ACC112 (cell line): ENCODE results near the gene FAM8A1.
"Not testable (repeated sequence)": the region's sequence is repeated elsewhere in the genome, so short reads cannot be mapped to it uniquely, and the experiment has no call there.

Source experiments
- H2AFZ ChIP-seq: fragments of 200-600 bp; sonication (generic); one replicate; pipeline ENCODE4 v1.6.0; 2017; ENCODE audit warnings: antibody characterized with exemption, low read length; ENCODE audit not compliant: unreplicated experiment
- H3K27ac ChIP-seq: fragments of 200-600 bp; sonication (generic); 2 replicates; pipeline ENCODE4 v1.5.1; 2014; ENCODE audit warnings: low read depth, mild to moderate bottlenecking, antibody characterized with exemption, low read length, moderate library complexity
- H3K27me3 ChIP-seq: fragments of 200-600 bp; sonication (generic); 2 replicates; pipeline ENCODE4 v1.6.1; 2014; ENCODE audit warnings: mild to moderate bottlenecking, antibody characterized with exemption, low read length, moderate library complexity, mixed read lengths; ENCODE audit not compliant: insufficient read depth
- H3K36me3 ChIP-seq: fragments of 200-600 bp; sonication (generic); 2 replicates; pipeline ENCODE4 v1.6.1; 2016; ENCODE audit warnings: mild to moderate bottlenecking, antibody characterized with exemption, low read length, moderate library complexity, mixed read lengths; ENCODE audit not compliant: insufficient read depth
- H3K4me1 ChIP-seq: fragments of 200-600 bp; sonication (generic); one replicate; pipeline ENCODE4 v1.6.1; 2016; ENCODE audit warnings: low read length, mixed read lengths; ENCODE audit not compliant: insufficient read depth, unreplicated experiment, control insufficient read depth
- H3K4me3 ChIP-seq: fragments of 200-600 bp; sonication (generic); 2 replicates; pipeline ENCODE4 v1.5.1; 2014; ENCODE audit warnings: mild to moderate bottlenecking, low read depth, low read length
- H3K79me2 ChIP-seq: fragments of 200-600 bp; sonication (generic); one replicate; pipeline ENCODE4 v1.6.0; 2016; ENCODE audit warnings: low read length; ENCODE audit not compliant: control insufficient read depth, unreplicated experiment, insufficient read depth

Gene FAM8A1

GRCh38 chr6:17583811-17584210 lies 16.3 kb upstream of the FAM8A1 start:
- Histone ChIP-seq H3K36me3 (no peaks in the 10 kb centered on the region), H2AFZ (peak overlapping the region; percentile 49), H3K27ac (peak overlapping the region; percentile 43), H3K4me3 (peak overlapping the region; percentile 51), H3K27me3 (no peaks in the 10 kb centered on the region), H3K79me2 (no peaks in the 10 kb centered on the region), H3K4me1 (peaks cover 3% of the 10 kb centered on the region)

- H3K36me3 ChIP-seq: no peaks in the 10 kb centered on the region
- H3K79me2 ChIP-seq: no peaks in the 10 kb centered on the region
- H3K4me1 ChIP-seq: peaks cover 3% of the 10 kb centered on the region
- peak overlapping the region; percentile 43 for H3K27ac ChIP-seq
- H3K4me3 ChIP-seq: peak overlapping the region; percentile 51
- peak overlapping the region; percentile 69 for H2AFZ ChIP-seq
- H3K27me3 ChIP-seq: no peaks in the 10 kb centered on the region
These were observed 15.8 kb upstream of the FAM8A1 start for GRCh38 chr6:17584241-17584803.

- Histone ChIP-seq H3K27ac (no peak overlapping the region), H3K4me3 (no peak overlapping the region), H2AFZ (no peak overlapping the region), H3K4me1 (peaks cover 3% of the 10 kb centered on the region), H3K79me2 (no peaks in the 10 kb centered on the region), H3K27me3 (no peaks in the 10 kb centered on the region), H3K36me3 (no peaks in the 10 kb centered on the region)
These were observed 14.2 kb upstream of the FAM8A1 start for GRCh38 chr6:17585766-17586490.

- not testable (repeated sequence) for H3K27me3 ChIP-seq, H3K4me3 ChIP-seq, H3K27ac ChIP-seq, H3K36me3 ChIP-seq, H2AFZ ChIP-seq, H3K79me2 ChIP-seq, H3K4me1 ChIP-seq
These were observed 13.5 kb upstream of the FAM8A1 start for GRCh38 chr6:17586623-17587022.

- H3K27ac ChIP-seq: no peak overlapping the region
- no peaks in the 10 kb centered on the region for H3K79me2 ChIP-seq
- no peaks in the 10 kb centered on the region for H3K36me3 ChIP-seq
- no peak overlapping the region for H3K4me3 ChIP-seq
- H3K27me3 ChIP-seq: no peaks in the 10 kb centered on the region
- no peak overlapping the region for H2AFZ ChIP-seq
- H3K4me1 ChIP-seq: peaks cover 3% of the 10 kb centered on the region
These were observed 12.1 kb upstream of the FAM8A1 start for GRCh38 chr6:17588011-17588410.

GRCh38 chr6:17589406-17590096 lies 10.6 kb upstream of the FAM8A1 start:
- H3K36me3 ChIP-seq: no peaks in the 10 kb centered on the region
- H3K27me3 ChIP-seq: no peaks in the 10 kb centered on the region
- no peaks in the 10 kb centered on the region for H3K4me1 ChIP-seq
- no peak overlapping the region for H3K4me3 ChIP-seq
- H2AFZ ChIP-seq: no peak overlapping the region
- no peak overlapping the region for H3K27ac ChIP-seq
- no peaks in the 10 kb centered on the region for H3K79me2 ChIP-seq

GRCh38 chr6:17591287-17591686 lies 8.8 kb upstream of the FAM8A1 start:
- H3K4me1 ChIP-seq: no peaks in the 10 kb centered on the region
- H2AFZ ChIP-seq: no peak overlapping the region
- H3K27me3 ChIP-seq: no peaks in the 10 kb centered on the region
- no peaks in the 10 kb centered on the region for H3K36me3 ChIP-seq
- no peaks in the 10 kb centered on the region for H3K79me2 ChIP-seq
- no peak overlapping the region for H3K27ac ChIP-seq
- H3K4me3 ChIP-seq: no peak overlapping the region

- Histone ChIP-seq H2AFZ (no peak overlapping the region), H3K36me3 (no peaks in the 10 kb centered on the region), H3K79me2 (no peaks in the 10 kb centered on the region), H3K4me3 (no peak overlapping the region), H3K4me1 (no peaks in the 10 kb centered on the region), H3K27ac (no peak overlapping the region), H3K27me3 (no peaks in the 10 kb centered on the region)
These were observed 6.9 kb upstream of the FAM8A1 start for GRCh38 chr6:17593246-17593645.

- H3K27me3 ChIP-seq: no peaks in the 10 kb centered on the region
- no peaks in the 10 kb centered on the region for H3K36me3 ChIP-seq
- H3K27ac ChIP-seq: no peak overlapping the region
- peaks cover 2% of the 10 kb centered on the region for H3K79me2 ChIP-seq
- H2AFZ ChIP-seq: no peak overlapping the region
- no peaks in the 10 kb centered on the region for H3K4me1 ChIP-seq
- H3K4me3 ChIP-seq: no peak overlapping the region
These were observed 4.0 kb upstream of the FAM8A1 start for GRCh38 chr6:17596085-17596484.

- Histone ChIP-seq H3K36me3 (no peaks in the 10 kb centered on the region), H3K27ac (no peak overlapping the region), H2AFZ (peak overlapping the region; percentile 70)
These were observed 654 bp downstream of the FAM8A1 start for GRCh38 chr6:17600527-17601385.

More at GRCh38 chr6:17600527-17601385, 654 bp downstream of the FAM8A1 start:
- H3K27me3 ChIP-seq: no peaks in the 10 kb centered on the region
- no peaks in the 10 kb centered on the region for H3K4me1 ChIP-seq
- H3K4me3 ChIP-seq: peak overlapping the region; percentile 89
- peaks cover 5% of the 10 kb centered on the region for H3K79me2 ChIP-seq
